GM18517 (cell line): ENCODE data around the gene CCDC40.
"Not testable (repeated sequence)": the region's sequence is repeated elsewhere in the genome, so short reads cannot be mapped to it uniquely, and the experiment has no call there.

Experiments used
- ATAC-seq: cut with Tn5 transposase; IDR thresholded peaks from one replicate; pipeline ENCODE4 v1.9.1; 2021; ENCODE audit warnings: mild to moderate bottlenecking, moderate library complexity; ENCODE audit not compliant: unreplicated experiment

Gene CCDC40

GRCh38 chr17:80043963-80044362 is 7.5 kb downstream of the CCDC40 start:
- ATAC-seq = no peak

GRCh38 chr17:80045703-80046102 is 9.3 kb downstream of the CCDC40 start:
- ATAC-seq = no peak

GRCh38 chr17:80046709-80047108 is 10.3 kb downstream of the CCDC40 start:
- not testable (repeated sequence) for ATAC-seq

GRCh38 chr17:80047176-80047575 is 10.7 kb downstream of the CCDC40 start:
- ATAC-seq = no peak

- ATAC-seq = no peak
Observed at GRCh38 chr17:80049986-80050385, 13.5 kb downstream of the CCDC40 start.

GRCh38 chr17:80050706-80051105 is 14.3 kb downstream of the CCDC40 start:
- no peak for ATAC-seq

GRCh38 chr17:80051681-80052080 is 15.2 kb downstream of the CCDC40 start:
- ATAC-seq = no peak

- ATAC-seq = no peak
Observed at GRCh38 chr17:80053102-80053501, 16.7 kb downstream of the CCDC40 start.

- no peak for ATAC-seq
Observed at GRCh38 chr17:80055597-80055996, 19.2 kb downstream of the CCDC40 start.

GRCh38 chr17:80058311-80058955 is 22.0 kb downstream of the CCDC40 start:
- no peak for ATAC-seq

- ATAC-seq = no peak
Observed at GRCh38 chr17:80060644-80061043, 24.2 kb downstream of the CCDC40 start.

- ATAC-seq = no peak
Observed at GRCh38 chr17:80061421-80061820, 25.0 kb downstream of the CCDC40 start.

GRCh38 chr17:80063830-80064585 is 27.6 kb downstream of the CCDC40 start:
- no peak for ATAC-seq

- ATAC-seq = no peak
Observed at GRCh38 chr17:80064696-80065095, 28.3 kb downstream of the CCDC40 start.

GRCh38 chr17:80065478-80066170 is 29.2 kb downstream of the CCDC40 start:
- ATAC-seq = no peak

GRCh38 chr17:80067393-80067986 is 31.0 kb downstream of the CCDC40 start:
- ATAC-seq = no peak

- ATAC-seq = no peak
Observed at GRCh38 chr17:80068301-80069222, 32.1 kb downstream of the CCDC40 start.

- ATAC-seq = no peak
Observed at GRCh38 chr17:80070375-80071115, 34.1 kb downstream of the CCDC40 start.

GRCh38 chr17:80071116-80071841 is 34.8 kb downstream of the CCDC40 start:
- ATAC-seq = no peak
